ENCODE results near the gene GRK6. TPM values are rescaled to one million over a fixed set of nuclear protein-coding genes. Genes with fewer than 3 reads are reported as not detected.

The GRK6 gene
- polyA plus RNA-seq, 6 donors from 2014 or later: 66.5 to 178 (median 98.1) TPM

GRCh38 chr5:177389241-177390169 lies 37.0 kb upstream of the GRK6 start:
- Mint-ChIP-seq H3K9me3 (no peaks in the 10 kb centered on the region), H3K36me3 (no peaks in the 10 kb centered on the region), H3K27ac (peak overlapping the region in 3 of 6 donors; percentile 78 to 95 (median 88)), H3K4me1 (peaks cover 12 to 27% (median 15%) of the 10 kb centered on the region in 3 donors), H3K27me3 (peaks cover 17 to 29% (median 18%) of the 10 kb centered on the region in 3 donors), H3K4me3 (peak overlapping the region in 2 of 8 donors; percentile 72 to 75)
- ATAC-seq (ENCODE audit: low read depth in 2 of 2) (no peak), DNase-seq (no peak)

- Mint-ChIP-seq H3K9me3 (no peaks in the 10 kb centered on the region), H3K4me3 (peak overlapping the region in 1 of 8 donors; percentile 18), H3K36me3 (no peaks in the 10 kb centered on the region), H3K4me1 (peaks cover 12 to 27% (median 15%) of the 10 kb centered on the region in 3 donors), H3K27me3 (peaks cover 9 to 21% (median 20%) of the 10 kb centered on the region in 3 donors), H3K27ac (peak overlapping the region in 5 of 6 donors; percentile 58 to 95 (median 88))
- peak; percentile 89 to 92 for ATAC-seq (ENCODE audit: low read depth in 2 of 2)
- peak; percentile 81 for DNase-seq
These were observed 35.8 kb upstream of the GRK6 start for GRCh38 chr5:177390363-177391300.

GRCh38 chr5:177392765-177393164 lies 33.7 kb upstream of the GRK6 start:
- Mint-ChIP-seq H3K4me3 (no peak overlapping the region), H3K4me1 (peaks cover 12 to 27% (median 15%) of the 10 kb centered on the region in 3 donors), H3K9me3 (no peaks in the 10 kb centered on the region), H3K36me3 (no peaks in the 10 kb centered on the region), H3K27me3 (peaks cover 18 to 28% (median 21%) of the 10 kb centered on the region in 3 donors), H3K27ac (peak overlapping the region in 2 of 6 donors; percentile 9 to 94)
- no peak for DNase-seq
- ATAC-seq (ENCODE audit: low read depth in 2 of 2): no peak

- H3K4me3 Mint-ChIP-seq: no peak overlapping the region
- ATAC-seq (ENCODE audit: low read depth in 2 of 2): no peak
- H3K36me3 Mint-ChIP-seq: no peaks in the 10 kb centered on the region
- H3K4me1 Mint-ChIP-seq: peaks cover 12 to 27% (median 15%) of the 10 kb centered on the region in 3 donors
- H3K9me3 Mint-ChIP-seq: no peaks in the 10 kb centered on the region
- DNase-seq: no peak
- peak overlapping the region in 3 of 6 donors; percentile 9 to 94 (median 77) for H3K27ac Mint-ChIP-seq
- peaks cover 18 to 27% (median 20%) of the 10 kb centered on the region in 3 donors for H3K27me3 Mint-ChIP-seq
These were observed 33.2 kb upstream of the GRK6 start for GRCh38 chr5:177393206-177393765.

GRCh38 chr5:177393990-177394389 lies 32.5 kb upstream of the GRK6 start:
- H3K36me3 Mint-ChIP-seq: no peaks in the 10 kb centered on the region
- ATAC-seq (ENCODE audit: low read depth in 2 of 2) (no peak), DNase-seq (no peak)
- no peak overlapping the region for H3K4me3 Mint-ChIP-seq
- H3K27me3 Mint-ChIP-seq: peaks cover 18 to 26% (median 21%) of the 10 kb centered on the region in 3 donors
- H3K4me1 Mint-ChIP-seq: peaks cover 12 to 21% (median 15%) of the 10 kb centered on the region in 3 donors
- peak overlapping the region in 1 of 6 donors; percentile 32 for H3K27ac Mint-ChIP-seq
- no peaks in the 10 kb centered on the region for H3K9me3 Mint-ChIP-seq

- DNase-seq: no peak
- Mint-ChIP-seq H3K4me1 (peaks cover 7 to 10% (median 7%) of the 10 kb centered on the region in 3 donors), H3K27me3 (peaks cover 11 to 19% (median 12%) of the 10 kb centered on the region in 3 donors), H3K9me3 (no peaks in the 10 kb centered on the region), H3K36me3 (no peaks in the 10 kb centered on the region), H3K27ac (no peak overlapping the region), H3K4me3 (no peak overlapping the region)
- ATAC-seq (ENCODE audit: low read depth in 2 of 2): no peak
These were observed 30.4 kb upstream of the GRK6 start for GRCh38 chr5:177396078-177396477.

- Mint-ChIP-seq H3K36me3 (no peaks in the 10 kb centered on the region), H3K4me3 (peak overlapping the region in 1 of 8 donors; percentile 29), H3K27ac (no peak overlapping the region), H3K9me3 (no peaks in the 10 kb centered on the region), H3K27me3 (peaks cover 15 to 25% (median 18%) of the 10 kb centered on the region in 3 donors), H3K4me1 (peaks cover 9 to 12% (median 9%) of the 10 kb centered on the region in 3 donors)
- no peak for ATAC-seq (ENCODE audit: low read depth in 2 of 2)
- no peak for DNase-seq
These were observed 29.7 kb upstream of the GRK6 start for GRCh38 chr5:177396807-177397206.

GRCh38 chr5:177397875-177398390 lies 28.5 kb upstream of the GRK6 start:
- Mint-ChIP-seq H3K27ac (no peak overlapping the region), H3K36me3 (no peaks in the 10 kb centered on the region), H3K9me3 (no peaks in the 10 kb centered on the region), H3K4me1 (peaks cover 14 to 19% (median 16%) of the 10 kb centered on the region in 3 donors), H3K27me3 (peaks cover 18 to 37% (median 22%) of the 10 kb centered on the region in 3 donors), H3K4me3 (no peak overlapping the region)
- DNase-seq (no peak), ATAC-seq (ENCODE audit: low read depth in 2 of 2) (no peak)

- ATAC-seq (ENCODE audit: low read depth in 2 of 2) (no peak), DNase-seq (no peak)
- Mint-ChIP-seq H3K27me3 (peaks cover 16 to 44% (median 18%) of the 10 kb centered on the region in 3 donors), H3K27ac (peak within 1 kb of the TSS in 1 of 6 donors; percentile 19), H3K4me1 (peaks cover 24 to 30% (median 30%) of the 10 kb centered on the region in 3 donors), H3K9me3 (no peaks in the 10 kb centered on the region), H3K36me3 (no peaks in the 10 kb centered on the region), H3K4me3 (no peak within 1 kb of the TSS)
These were observed 26.2 kb upstream of the GRK6 start, which contains the start of gene PFN3 for GRCh38 chr5:177399997-177400868. Gene PFN3, minus strand, starts transcription at chr5:177400661. Its CDS starts 85 bp downstream, at chr5:177400576.

- H3K9me3 Mint-ChIP-seq: no peaks in the 10 kb centered on the region
- no peaks in the 10 kb centered on the region for H3K36me3 Mint-ChIP-seq
These were observed 24.0 kb upstream of the GRK6 start for GRCh38 chr5:177402271-177403043.

GRCh38 chr5:177403102-177403791 lies 23.2 kb upstream of the GRK6 start:
- Mint-ChIP-seq H3K4me1 (peaks cover 32 to 47% (median 46%) of the 10 kb centered on the region in 3 donors), H3K9me3 (no peaks in the 10 kb centered on the region), H3K27me3 (peaks cover 8 to 35% (median 14%) of the 10 kb centered on the region in 3 donors), H3K36me3 (no peaks in the 10 kb centered on the region), H3K27ac (peak overlapping the region; percentile 78 to 88 (median 81)), H3K4me3 (peak overlapping the region; percentile 67 to 91 (median 84))
- DNase-seq (peak; percentile 57), ATAC-seq (ENCODE audit: low read depth in 2 of 2) (peak; percentile 19 to 21)

More at GRCh38 chr5:177402271-177403043, 24.0 kb upstream of the GRK6 start:
- H3K4me1 Mint-ChIP-seq: peaks cover 32 to 47% (median 46%) of the 10 kb centered on the region in 3 donors
- ATAC-seq (ENCODE audit: low read depth in 2 of 2) (peak in 1 of 2 donors; percentile 8), DNase-seq (peak; percentile 37)
- peaks cover 11 to 36% (median 14%) of the 10 kb centered on the region in 3 donors for H3K27me3 Mint-ChIP-seq
- H3K4me3 Mint-ChIP-seq: peak overlapping the region; percentile 67 to 91 (median 82)
- H3K27ac Mint-ChIP-seq: peak overlapping the region; percentile 50 to 88 (median 80)

Measured in naive B cell (primary cell).